ENCODE measurements around the gene COL4A5. TPM values are rescaled to one million over a fixed set of nuclear protein-coding genes. Genes with fewer than 3 reads are reported as not detected.

Gene COL4A5
- total RNA-seq, 1 donor from 2014 or later, result 18.9 TPM

- no peak for DNase-seq (ENCODE audit: low read depth, low spot score)
Observed at GRCh38 chrX:108740299-108740774, 300.7 kb downstream of the COL4A5 start.

Other genes starting within 250 kb of the COL4A5 start
- 1.5 and 2.0 TPM in 2 replicates for gene COL4A6, start 1.4 kb upstream of the COL4A5 start, total RNA-seq

Data from pulmonary artery endothelial cell (primary cell).